ENCODE measurements around the gene FGF14. TPM values are rescaled to one million over a fixed set of nuclear protein-coding genes. Genes with fewer than 3 reads are reported as not detected.

Gene FGF14
- total and polyA plus RNA-seq, 2 experiments from 2014 or later: 0.73 TPM; not detected in 1

GRCh38 chr13:102380012-102380411, 21.8 kb downstream of the FGF14 start:
- Histone ChIP-seq H3K36me3 (replicated peaks; ENCODE audit: insufficient read depth, low read depth) (no peaks in the 10 kb centered on the region), H3K4me3 (no peak overlapping the region), H3K9me2 (replicated peaks; ENCODE audit: insufficient read depth) (no peaks in the 10 kb centered on the region), H3K79me2 (no peaks in the 10 kb centered on the region), H2AFZ (no peak overlapping the region), H4K20me1 (ENCODE audit: insufficient read depth, poor library complexity, severe bottlenecking) (no peaks in the 10 kb centered on the region), H3K9me3 (ENCODE audit: low read depth) (no peaks in the 10 kb centered on the region), H3K27me3 (no peaks in the 10 kb centered on the region), H3K4me2 (no peak overlapping the region), H3K27ac (no peak overlapping the region), H3K4me1 (ENCODE audit: insufficient read depth) (no peaks in the 10 kb centered on the region)
- TF ChIP-seq EZH2 (IDR thresholded peaks at IDR 0.05; ENCODE audit: borderline replicate concordance) (no peak), EZH2phosphoT487 (IDR thresholded peaks at IDR 0.05; ENCODE audit: low read depth, severe bottlenecking, unreplicated experiment) (no peak), CTCF (IDR thresholded peaks at IDR 0.05; ENCODE audit: poor library complexity) (no peak)
- DNase-seq (ENCODE audit: low spot score): no peak
- 67% methylated on average over 1 of the region's 1 CpG for WGBS (ENCODE audit: low lambda C conversion rate, missing lambda C conversion rate)

GRCh38 chr13:102376318-102376717, 25.5 kb downstream of the FGF14 start:
- WGBS (ENCODE audit: low lambda C conversion rate, missing lambda C conversion rate): 79% methylated on average over 1 of the region's 1 CpG
- H3K4me1 ChIP-seq (ENCODE audit: insufficient read depth): no peaks in the 10 kb centered on the region

GRCh38 chr13:102374726-102375125, 27.1 kb downstream of the FGF14 start:
- no peaks in the 10 kb centered on the region for H3K9me3 ChIP-seq (ENCODE audit: low read depth)
- H3K4me2 ChIP-seq: no peak overlapping the region
- H3K79me2 ChIP-seq: no peaks in the 10 kb centered on the region
- H3K36me3 ChIP-seq (replicated peaks; ENCODE audit: insufficient read depth, low read depth): no peaks in the 10 kb centered on the region
- TF ChIP-seq EZH2 (IDR thresholded peaks at IDR 0.05; ENCODE audit: borderline replicate concordance) (no peak), EZH2phosphoT487 (IDR thresholded peaks at IDR 0.05; ENCODE audit: low read depth, severe bottlenecking, unreplicated experiment) (no peak), CTCF (IDR thresholded peaks at IDR 0.05; ENCODE audit: poor library complexity) (no peak)
- no peaks in the 10 kb centered on the region for H3K4me1 ChIP-seq (ENCODE audit: insufficient read depth)
- DNase-seq (ENCODE audit: low spot score): no peak
- H3K4me3 ChIP-seq: no peak overlapping the region
- no peak overlapping the region for H3K27ac ChIP-seq
- H3K27me3 ChIP-seq: no peaks in the 10 kb centered on the region
- no peaks in the 10 kb centered on the region for H3K9me2 ChIP-seq (replicated peaks; ENCODE audit: insufficient read depth)
- no peaks in the 10 kb centered on the region for H4K20me1 ChIP-seq (ENCODE audit: insufficient read depth, poor library complexity, severe bottlenecking)
- WGBS (ENCODE audit: low lambda C conversion rate, missing lambda C conversion rate): 83% methylated on average over 1 of the region's 1 CpG
- H2AFZ ChIP-seq: no peak overlapping the region

More at GRCh38 chr13:102376318-102376717, 25.5 kb downstream of the FGF14 start:
- Histone ChIP-seq H3K4me2 (no peak overlapping the region), H3K4me3 (no peak overlapping the region), H2AFZ (no peak overlapping the region), H3K9me2 (replicated peaks; ENCODE audit: insufficient read depth) (no peaks in the 10 kb centered on the region), H4K20me1 (ENCODE audit: insufficient read depth, poor library complexity, severe bottlenecking) (no peaks in the 10 kb centered on the region), H3K27me3 (no peaks in the 10 kb centered on the region), H3K79me2 (no peaks in the 10 kb centered on the region), H3K9me3 (ENCODE audit: low read depth) (no peaks in the 10 kb centered on the region), H3K27ac (no peak overlapping the region), H3K36me3 (replicated peaks; ENCODE audit: insufficient read depth, low read depth) (no peaks in the 10 kb centered on the region)
- no peak for TF ChIP-seq CTCF (IDR thresholded peaks at IDR 0.05; ENCODE audit: poor library complexity)
- no peak for TF ChIP-seq EZH2 (IDR thresholded peaks at IDR 0.05; ENCODE audit: borderline replicate concordance)
- TF ChIP-seq EZH2phosphoT487 (IDR thresholded peaks at IDR 0.05; ENCODE audit: low read depth, severe bottlenecking, unreplicated experiment): no peak
- no peak for DNase-seq (ENCODE audit: low spot score)

- H3K9me3 ChIP-seq (ENCODE audit: low read depth): no peaks in the 10 kb centered on the region
- no peaks in the 10 kb centered on the region for H3K9me2 ChIP-seq (replicated peaks; ENCODE audit: insufficient read depth)
- H3K4me3 ChIP-seq: no peak overlapping the region
- no peaks in the 10 kb centered on the region for H3K4me1 ChIP-seq (ENCODE audit: insufficient read depth)
- H3K36me3 ChIP-seq (replicated peaks; ENCODE audit: insufficient read depth, low read depth): no peaks in the 10 kb centered on the region
- DNase-seq (ENCODE audit: low spot score): no peak
- H3K4me2 ChIP-seq: no peak overlapping the region
- no peak overlapping the region for H2AFZ ChIP-seq
- no peaks in the 10 kb centered on the region for H4K20me1 ChIP-seq (ENCODE audit: insufficient read depth, poor library complexity, severe bottlenecking)
- H3K79me2 ChIP-seq: no peaks in the 10 kb centered on the region
- no peaks in the 10 kb centered on the region for H3K27me3 ChIP-seq
- no peak for TF ChIP-seq EZH2 (IDR thresholded peaks at IDR 0.05; ENCODE audit: borderline replicate concordance)
- no peak for TF ChIP-seq CTCF (IDR thresholded peaks at IDR 0.05; ENCODE audit: poor library complexity)
- TF ChIP-seq EZH2phosphoT487 (IDR thresholded peaks at IDR 0.05; ENCODE audit: low read depth, severe bottlenecking, unreplicated experiment): no peak
- H3K27ac ChIP-seq: no peak overlapping the region
Observed at GRCh38 chr13:102374233-102374632, 27.6 kb downstream of the FGF14 start.
